ENCODE measurements around the gene MUC4. TPM values are rescaled to one million over a fixed set of nuclear protein-coding genes. Genes with fewer than 3 reads are reported as not detected.
"Not testable (repeated sequence)": the region's sequence is repeated elsewhere in the genome, so short reads cannot be mapped to it uniquely, and the experiment has no call there.

The MUC4 gene
- total and polyA plus RNA-seq, 9 donors = 0.02 to 0.99 (median 0.31) TPM; not detected in 2

- Histone ChIP-seq H3K4me3 (no peak overlapping the region), H3K9me3 (no peaks in the 10 kb centered on the region), H3K36me3 (no peaks in the 10 kb centered on the region), H3K27me3 (no peaks in the 10 kb centered on the region), H3K27ac (no peak overlapping the region), H3K4me1 (ENCODE audit: insufficient read depth) (peaks cover 3% of the 10 kb centered on the region)
- no peak for DNase-seq
- TF ChIP-seq EP300 (IDR thresholded peaks at IDR 0.05) (no peak), POLR2A (IDR thresholded peaks at IDR 0.05) (no peak), CTCF (IDR thresholded peaks at IDR 0.05) (no peak)
- WGBS, 3 donors = 85 to 87% (median 86%) methylated on average over 11 of the region's 11 CpGs
- intact Hi-C loops (cut with DNase I) = no loop called here
These were observed 2.9 kb downstream of the MUC4 start for GRCh38 chr3:195808741-195809290.

DNA sequence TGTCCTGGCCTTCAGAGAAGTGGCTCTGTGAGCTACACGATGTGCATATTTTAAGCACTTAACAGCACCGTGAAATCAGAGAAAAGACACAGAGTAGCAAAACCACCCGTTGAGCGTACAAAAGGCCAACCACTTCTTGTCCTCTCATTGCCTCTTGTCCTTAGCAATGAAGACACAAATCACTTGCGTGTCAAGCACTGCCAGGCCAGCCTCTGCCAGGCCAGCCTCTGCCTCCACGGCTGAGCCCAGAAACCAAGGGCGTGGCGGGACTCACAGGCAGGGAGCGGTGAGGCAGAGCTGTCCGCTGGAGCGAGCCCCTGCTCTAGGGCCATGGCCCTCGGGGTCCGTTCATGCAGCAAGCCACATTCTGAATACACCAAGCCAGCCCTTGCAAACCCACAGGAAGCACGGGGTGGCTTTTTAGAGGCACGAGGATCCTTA is 4.0 kb downstream of the MUC4 start:
- WGBS, 3 donors = 84 to 90% (median 88%) methylated on average over 15 of the region's 15 CpGs
- no peak for DNase-seq
- Histone ChIP-seq H3K27me3 (no peaks in the 10 kb centered on the region), H3K27ac (no peak overlapping the region), H3K4me1 (ENCODE audit: insufficient read depth) (peaks cover 4% of the 10 kb centered on the region), H3K9me3 (no peaks in the 10 kb centered on the region), H3K36me3 (no peaks in the 10 kb centered on the region), H3K4me3 (no peak overlapping the region)
- no peak for TF ChIP-seq CTCF (IDR thresholded peaks at IDR 0.05)
- intact Hi-C loops (cut with DNase I) = no loop called here

- Histone ChIP-seq H3K4me3 (no peak overlapping the region), H3K4me1 (ENCODE audit: insufficient read depth) (peaks cover 10% of the 10 kb centered on the region), H3K9me3 (no peaks in the 10 kb centered on the region), H3K27ac (no peak overlapping the region), H3K36me3 (no peaks in the 10 kb centered on the region), H3K27me3 (no peaks in the 10 kb centered on the region)
- WGBS, 3 donors = 92 to 95% (median 93%) methylated on average over 8 of the region's 8 CpGs
- intact Hi-C loops (cut with DNase I) = no loop called here
- no peak for TF ChIP-seq EP300 (IDR thresholded peaks at IDR 0.05)
- no peak for TF ChIP-seq POLR2A (IDR thresholded peaks at IDR 0.05)
- no peak for TF ChIP-seq CTCF (IDR thresholded peaks at IDR 0.05)
- DNase-seq = no peak
These were observed 4.9 kb downstream of the MUC4 start for GRCh38 chr3:195806916-195807231.

- 57 to 60% (median 57%) methylated on average over 11 of the region's 11 CpGs for WGBS, 3 donors
- DNase-seq = no peak
- no peak overlapping the region for H3K4me3 ChIP-seq
- TF ChIP-seq POLR2A (IDR thresholded peaks at IDR 0.05) (no peak), EP300 (IDR thresholded peaks at IDR 0.05) (no peak), CTCF (IDR thresholded peaks at IDR 0.05) (no peak)
- H3K9me3 ChIP-seq = no peaks in the 10 kb centered on the region
- peaks cover 11% of the 10 kb centered on the region for H3K4me1 ChIP-seq (ENCODE audit: insufficient read depth)
- H3K27ac ChIP-seq = no peak overlapping the region
- intact Hi-C loops (cut with DNase I) = no loop called here
- H3K27me3 ChIP-seq = no peaks in the 10 kb centered on the region
- no peaks in the 10 kb centered on the region for H3K36me3 ChIP-seq
These were observed 5.4 kb downstream of the MUC4 start for GRCh38 chr3:195806211-195806915.

DNA sequence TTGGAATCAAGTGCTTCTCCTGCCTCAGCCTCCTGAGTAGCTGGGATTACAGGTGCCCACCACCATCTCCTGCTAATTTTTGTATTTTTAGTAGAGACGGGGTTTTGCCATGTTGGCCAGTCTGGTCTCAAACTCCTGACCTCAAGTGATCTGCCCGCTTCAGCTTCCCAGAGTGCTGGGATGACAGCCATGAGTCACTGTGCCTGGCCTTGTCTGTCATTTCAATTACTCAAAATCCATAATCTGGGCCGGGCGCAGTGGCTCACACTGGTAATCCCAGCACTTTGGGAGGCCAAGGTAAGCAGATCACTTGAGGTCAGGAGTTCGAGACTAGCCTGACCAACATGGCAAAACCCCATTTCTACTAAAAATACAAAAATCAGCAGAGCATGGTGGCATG is 6.1 kb downstream of the MUC4 start:
- not testable (repeated sequence) for H3K36me3 ChIP-seq
- 94 to 96% (median 95%) methylated on average over 5 of the region's 5 CpGs for WGBS, 3 donors

More for the DNA sequence above, 6.1 kb downstream of the MUC4 start:
- H3K27ac ChIP-seq; H3K9me3 ChIP-seq; H3K4me3 ChIP-seq; intact Hi-C loops (cut with DNase I); H3K27me3 ChIP-seq; DNase-seq: not testable (repeated sequence)
- H3K4me1 ChIP-seq (ENCODE audit: insufficient read depth) = peaks cover 11% of the 10 kb centered on the region
